Neural progenitor cell (in vitro differentiated cells): Measurements from ENCODE around the gene RAP1A. TPM values are rescaled to one million over a fixed set of nuclear protein-coding genes. Genes with fewer than 3 reads are reported as not detected.

ENCODE experiments used
- DNase-seq: peaks from one replicate; pipeline ENCODE4 v3.0.0-alpha.2; 2016; ENCODE audit warnings: low spot score
- H2AFZ ChIP-seq: fragments of 200-600 bp; sonication (generic); replicated peaks from 2 replicates; pipeline ENCODE4 v1.6.1; 2016; ENCODE audit warnings: antibody characterized with exemption
- H3F3A ChIP-seq: fragments of 200-600 bp; sonication (generic); 2 replicates; pipeline ENCODE4 v1.6.1; 2016; ENCODE audit warnings: antibody characterized with exemption, low read depth
- H3K27ac ChIP-seq: fragments of 200-600 bp; sonication (generic); 2 replicates; pipeline ENCODE4 v1.5.1; 2016; ENCODE audit warnings: mild to moderate bottlenecking
- H3K27me3 ChIP-seq: fragments of 200-600 bp; sonication (generic); 2 replicates; pipeline ENCODE4 v1.6.1; 2016; ENCODE audit warnings: mild to moderate bottlenecking, moderate library complexity
- H3K36me3 ChIP-seq: fragments of 200-600 bp; sonication (generic); 2 replicates; pipeline ENCODE4 v1.5.1; 2016
- H3K4me1 ChIP-seq: fragments of 200-600 bp; sonication (generic); 2 replicates; pipeline ENCODE4 v1.6.1; 2016; ENCODE audit warnings: mixed run types
- H3K4me2 ChIP-seq: fragments of 200-600 bp; sonication (generic); 2 replicates; pipeline ENCODE4 v1.6.1; 2016
- H3K4me3 ChIP-seq: fragments of 200-600 bp; sonication (generic); 2 replicates; pipeline ENCODE4 v1.5.1; 2016
- H3K79me2 ChIP-seq: fragments of 200-600 bp; sonication (generic); 2 replicates; pipeline ENCODE4 v1.6.1; 2016; ENCODE audit warnings: low read depth
- H3K9ac ChIP-seq: fragments of 200-600 bp; sonication (generic); 2 replicates; pipeline ENCODE4 v1.6.1; 2016
- H3K9me3 ChIP-seq: fragments of 200-600 bp; sonication (generic); 2 replicates; pipeline ENCODE4 v1.5.1; 2016; ENCODE audit warnings: low read depth
- H4K20me1 ChIP-seq: fragments of 200-600 bp; sonication (generic); 2 replicates; pipeline ENCODE4 v1.6.1; 2016; ENCODE audit warnings: low read depth
- H3K27ac Mint-ChIP-seq: 3 replicates; pipeline ENCODE4 v1.8.0; 2021; ENCODE audit warnings: mixed read lengths
- H3K27me3 Mint-ChIP-seq: 2 replicates; pipeline ENCODE4 v1.8.0; 2022; ENCODE audit warnings: low read depth, mild to moderate bottlenecking, inconsistent platforms, moderate library complexity, mixed read lengths; ENCODE audit not compliant: insufficient read depth
- H3K36me3 Mint-ChIP-seq: 3 replicates; pipeline ENCODE4 v1.8.0; 2021; ENCODE audit warnings: mixed read lengths
- H3K4me1 Mint-ChIP-seq: 3 replicates; pipeline ENCODE4 v1.8.0; 2021; ENCODE audit warnings: mixed read lengths
- H3K4me3 Mint-ChIP-seq: 3 replicates; pipeline ENCODE4 v1.8.0; 2021; ENCODE audit warnings: mild to moderate bottlenecking, moderate library complexity, mixed read lengths
- H3K9me3 Mint-ChIP-seq: 3 replicates; pipeline ENCODE4 v1.8.0; 2020; ENCODE audit warnings: mixed read lengths
- CTCF ChIP-seq: fragments of 200-600 bp; sonication (generic); IDR thresholded peaks from 2 replicates; pipeline ENCODE4 v1.5.1; 2017; ENCODE audit warnings: antibody characterized with exemption, mild to moderate bottlenecking
- EZH2 ChIP-seq: fragments of 200-600 bp; sonication (generic); IDR thresholded peaks from 2 replicates; pipeline ENCODE4 v1.6.1; 2017; ENCODE audit warnings: antibody characterized with exemption, mild to moderate bottlenecking, moderate library complexity
- EZH2phosphoT487 ChIP-seq: fragments of 200-600 bp; sonication (generic); IDR thresholded peaks from 2 replicates; pipeline ENCODE4 v1.6.1; 2017; ENCODE audit warnings: antibody characterized with exemption
- total RNA-seq: library from RNA; depleted of rRNA; stranded (reverse); fragments of >200 nt; gene quantifications from 2 replicates; pipeline ENCODE4 v1.2.3, GENCODE V29; 2015; ENCODE audit warnings: low replicate concordance

Gene RAP1A
- total RNA-seq, 1 donor from 2014 or later: 27.5 TPM

GRCh38 chr1:111690306-111690617, 70.7 kb downstream of the RAP1A start:
- H3K9me3 Mint-ChIP-seq: peaks cover 9% of the 10 kb centered on the region

DNA sequence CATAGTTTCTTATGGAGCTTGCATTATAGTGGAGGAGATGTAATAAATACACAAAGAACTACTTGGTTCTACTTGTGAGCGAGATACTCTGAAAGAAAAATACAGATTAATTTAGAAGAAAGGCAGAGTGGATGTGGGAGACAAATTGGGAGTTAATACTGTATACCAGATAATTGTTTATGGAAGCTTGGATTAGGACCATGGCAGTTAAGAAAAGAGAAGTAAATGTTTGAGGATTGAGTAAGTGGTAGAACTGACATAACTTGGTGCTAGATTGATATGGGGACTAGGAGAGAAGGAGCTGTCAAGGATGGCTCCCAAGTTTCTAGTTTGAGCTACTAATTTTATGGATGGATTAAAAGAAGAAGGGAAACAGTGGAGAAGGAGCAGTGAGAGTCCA, 72.3 kb downstream of the RAP1A start:
- Histone ChIP-seq H4K20me1 (no peaks in the 10 kb centered on the region), H2AFZ (no peak overlapping the region), H3F3A (no peaks in the 10 kb centered on the region), H3K9me3 (no peaks in the 10 kb centered on the region), H3K36me3 (no peaks in the 10 kb centered on the region), H3K4me1 (no peaks in the 10 kb centered on the region), H3K79me2 (no peaks in the 10 kb centered on the region), H3K27ac (no peak overlapping the region), H3K9ac (no peak overlapping the region), H3K4me2 (no peak overlapping the region), H3K4me3 (no peak overlapping the region), H3K27me3 (no peaks in the 10 kb centered on the region)
- DNase-seq: no peak
- no peaks in the 10 kb centered on the region for H3K4me1 Mint-ChIP-seq
- peaks cover 10% of the 10 kb centered on the region for H3K36me3 Mint-ChIP-seq
- H3K9me3 Mint-ChIP-seq: peaks cover 6% of the 10 kb centered on the region
- H3K27me3 Mint-ChIP-seq: no peaks in the 10 kb centered on the region
- TF ChIP-seq EZH2: no peak
- TF ChIP-seq EZH2phosphoT487: no peak
- TF ChIP-seq CTCF: no peak
- H3K27ac Mint-ChIP-seq: no peak overlapping the region
- H3K4me3 Mint-ChIP-seq: no peak overlapping the region

More at GRCh38 chr1:111690306-111690617, 70.7 kb downstream of the RAP1A start:
- Histone ChIP-seq H2AFZ (no peak overlapping the region), H3K36me3 (no peaks in the 10 kb centered on the region), H3K4me1 (no peaks in the 10 kb centered on the region), H3K27me3 (no peaks in the 10 kb centered on the region), H3K27ac (no peak overlapping the region), H3K9ac (peak overlapping the region; percentile 6), H3K9me3 (no peaks in the 10 kb centered on the region), H3K4me2 (no peak overlapping the region), H4K20me1 (no peaks in the 10 kb centered on the region), H3K4me3 (no peak overlapping the region), H3K79me2 (no peaks in the 10 kb centered on the region), H3F3A (no peaks in the 10 kb centered on the region)
- TF ChIP-seq EZH2phosphoT487: no peak
- Mint-ChIP-seq H3K4me1 (no peaks in the 10 kb centered on the region), H3K36me3 (peaks cover 11% of the 10 kb centered on the region), H3K4me3 (no peak overlapping the region), H3K27ac (no peak overlapping the region), H3K27me3 (no peaks in the 10 kb centered on the region)
- DNase-seq: no peak

DNA sequence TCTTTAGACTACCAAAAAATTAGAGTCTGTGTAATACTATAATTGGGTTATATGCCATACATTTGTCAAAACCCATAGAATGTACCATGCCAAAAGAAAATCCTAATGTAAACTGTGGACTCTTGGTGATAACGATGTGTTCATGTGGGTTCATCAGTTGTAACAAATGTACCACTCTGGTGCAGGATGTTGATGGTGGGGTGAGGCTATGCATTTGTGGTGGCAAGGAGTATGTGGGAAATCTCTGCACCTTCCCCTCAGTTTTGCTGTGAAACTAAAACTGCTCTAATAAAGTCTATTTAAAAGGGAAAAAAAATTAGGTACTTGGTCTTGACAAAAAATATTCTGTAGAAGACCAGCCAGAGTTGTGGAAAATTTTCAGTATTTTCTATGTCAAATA, 76.2 kb downstream of the RAP1A start:
- Mint-ChIP-seq H3K36me3 (peaks cover 13% of the 10 kb centered on the region), H3K4me1 (no peaks in the 10 kb centered on the region), H3K27ac (no peak overlapping the region), H3K4me3 (no peak overlapping the region), H3K9me3 (no peaks in the 10 kb centered on the region), H3K27me3 (no peaks in the 10 kb centered on the region)
- Histone ChIP-seq H3F3A (no peaks in the 10 kb centered on the region), H3K4me3 (no peak overlapping the region), H3K4me2 (no peak overlapping the region), H3K4me1 (no peaks in the 10 kb centered on the region), H3K27me3 (no peaks in the 10 kb centered on the region), H3K79me2 (no peaks in the 10 kb centered on the region), H3K27ac (no peak overlapping the region), H4K20me1 (no peaks in the 10 kb centered on the region), H3K9ac (no peak overlapping the region), H2AFZ (no peak overlapping the region), H3K36me3 (peaks cover 5% of the 10 kb centered on the region), H3K9me3 (no peaks in the 10 kb centered on the region)
- no peak for TF ChIP-seq EZH2phosphoT487
- TF ChIP-seq CTCF: no peak
- TF ChIP-seq EZH2: no peak
- no peak for DNase-seq

DNA sequence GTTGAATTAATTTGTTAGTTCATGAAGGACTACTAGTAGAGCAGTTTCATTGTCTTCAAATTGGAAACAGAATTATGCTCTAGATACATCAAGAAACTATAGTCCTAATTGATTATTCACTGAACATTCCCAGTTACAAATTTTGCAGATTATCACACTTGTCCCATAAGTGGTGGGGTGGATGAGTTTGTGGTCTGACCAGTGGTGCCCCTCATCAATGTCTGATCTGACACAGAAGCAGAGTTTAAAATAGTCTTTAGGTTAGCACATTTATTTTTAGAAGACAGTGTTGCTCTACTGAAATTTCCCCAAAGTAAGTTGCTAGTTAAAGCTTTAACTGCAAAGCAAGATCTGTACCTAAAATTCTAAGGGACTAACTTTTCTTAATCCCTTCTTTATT, 76.7 kb downstream of the RAP1A start:
- Histone ChIP-seq H3K27me3 (no peaks in the 10 kb centered on the region), H3K36me3 (peaks cover 5% of the 10 kb centered on the region), H3K4me1 (no peaks in the 10 kb centered on the region), H3K9me3 (no peaks in the 10 kb centered on the region), H3F3A (no peaks in the 10 kb centered on the region), H3K4me2 (no peak overlapping the region), H3K4me3 (no peak overlapping the region), H2AFZ (no peak overlapping the region), H3K9ac (no peak overlapping the region), H4K20me1 (no peaks in the 10 kb centered on the region), H3K27ac (no peak overlapping the region), H3K79me2 (no peaks in the 10 kb centered on the region)
- DNase-seq: no peak
- peaks cover 15% of the 10 kb centered on the region for H3K36me3 Mint-ChIP-seq
- H3K4me3 Mint-ChIP-seq: no peak overlapping the region
- no peaks in the 10 kb centered on the region for H3K27me3 Mint-ChIP-seq
- no peak overlapping the region for H3K27ac Mint-ChIP-seq
- H3K4me1 Mint-ChIP-seq: no peaks in the 10 kb centered on the region
- no peaks in the 10 kb centered on the region for H3K9me3 Mint-ChIP-seq
- no peak for TF ChIP-seq CTCF
- no peak for TF ChIP-seq EZH2
- no peak for TF ChIP-seq EZH2phosphoT487
